Stimulated activated CD4-positive, alpha-beta T cell treated with anti-CD3 and anti-CD28 coated beads, Interleukin-2, amount 100 ng/mL, for 24 hours (primary cell): Measurements from ENCODE around the gene TRAPPC11.

Experiments used
- DNase-seq, 2 donors: peaks; one replicate each; pipeline ENCODE4 v3.0.0-alpha.2; 2020

TRAPPC11 gene

DNA sequence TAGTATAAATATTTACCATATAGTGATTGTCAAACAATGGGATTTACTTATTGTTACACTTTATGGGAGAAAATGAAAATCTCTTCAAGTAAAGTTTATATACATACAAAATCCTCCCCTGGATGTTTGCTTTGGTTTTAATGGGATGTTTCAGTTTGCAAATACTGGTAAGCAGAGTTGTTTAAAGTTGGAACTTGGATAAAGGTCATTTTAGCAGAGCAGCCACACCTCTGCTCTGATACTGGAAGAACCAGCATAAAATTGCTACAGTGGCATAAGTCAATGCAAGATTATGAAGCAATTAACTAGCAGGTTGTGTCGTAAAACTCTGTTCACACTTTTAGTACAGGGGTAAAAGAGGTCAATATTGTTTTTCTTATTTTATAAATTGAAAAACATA, 101.2 kb downstream of the TRAPPC11 start:
- DNase-seq, result no peak
